Measurements from ENCODE around the gene SIRPB2. TPM values are rescaled to one million over a fixed set of nuclear protein-coding genes. Genes with fewer than 3 reads are reported as not detected.

SIRPB2 gene
- polyA plus RNA-seq, 2 of the 4 experiments (the other 2 are of a cell fraction), result not detected

DNA sequence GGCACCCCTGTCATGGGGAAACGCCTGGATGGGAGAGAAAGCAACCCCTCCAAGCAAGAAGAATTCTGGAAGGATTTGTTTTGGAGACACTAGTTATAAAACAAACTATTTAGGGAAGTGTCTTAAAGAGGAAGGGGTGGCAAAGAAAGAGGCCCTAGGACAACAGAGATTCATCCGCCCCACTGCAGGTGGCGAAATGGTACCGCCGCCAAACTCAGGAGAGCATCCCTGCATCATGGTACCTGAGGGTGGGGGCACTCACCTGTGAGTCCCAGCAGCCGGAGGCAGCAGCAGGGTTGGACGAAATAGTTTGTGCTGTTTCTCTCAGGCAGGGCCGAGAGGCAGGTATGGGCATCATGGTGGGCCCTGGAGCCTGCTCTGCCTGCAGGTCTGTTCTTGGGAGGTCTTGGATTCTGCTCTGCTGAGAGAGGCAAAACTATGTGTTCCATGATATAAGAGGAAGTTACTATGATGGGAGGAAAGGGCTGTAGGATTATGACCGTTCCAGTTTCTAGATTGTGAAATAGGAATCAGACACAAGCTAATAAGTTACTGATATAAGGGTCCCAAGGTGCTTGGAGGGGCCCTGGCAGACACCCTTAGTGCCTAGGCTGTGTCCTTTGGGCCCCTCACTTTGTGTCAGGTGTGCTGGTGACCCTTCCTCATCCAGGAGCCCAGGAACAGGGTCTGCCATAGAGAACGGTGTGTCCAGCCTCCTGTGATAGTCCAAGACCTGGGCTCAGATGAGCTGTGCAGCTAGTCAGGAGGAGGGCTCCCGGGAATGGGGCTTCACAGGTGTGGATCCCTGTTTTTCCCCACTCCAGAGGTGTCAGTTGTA, 45.9 kb upstream of the SIRPB2 start:
- no peak for FAIRE-seq
- WGBS (ENCODE audit: missing lambda C conversion rate), result 56% methylated on average over 11 of the region's 11 CpGs
- H3K27ac ChIP-seq, result no peak overlapping the region
- peak; percentile 11 to 35; a peak in 1 of 6 replicates for ATAC-seq
- H3K4me2 ChIP-seq, result no peak overlapping the region
- no peak for DNase-seq (ENCODE audit: low read depth in 1 of 2, low spot score in 1 of 2)
- CTCF ChIA-PET, result interaction anchor here (1.0 to 1.1 kb wide), 2 partner anchors 227 to 240 kb away, joined by 3 read pairs; no protein-coding TSS in a partner anchor
- H3K4me1 ChIP-seq, result no peaks in the 10 kb centered on the region
- 0 out of 3 replicates have a peak, but pooled peaks cover 3% of the 10 kb centered on the region for H3K9me3 ChIP-seq
- POLR2A ChIA-PET, result no interaction called here
- no peak overlapping the region for H3K4me3 ChIP-seq
- TF ChIP-seq RFX5 (IDR thresholded peaks at IDR 0.05), result no peak
- TF ChIP-seq, protein P1, sequence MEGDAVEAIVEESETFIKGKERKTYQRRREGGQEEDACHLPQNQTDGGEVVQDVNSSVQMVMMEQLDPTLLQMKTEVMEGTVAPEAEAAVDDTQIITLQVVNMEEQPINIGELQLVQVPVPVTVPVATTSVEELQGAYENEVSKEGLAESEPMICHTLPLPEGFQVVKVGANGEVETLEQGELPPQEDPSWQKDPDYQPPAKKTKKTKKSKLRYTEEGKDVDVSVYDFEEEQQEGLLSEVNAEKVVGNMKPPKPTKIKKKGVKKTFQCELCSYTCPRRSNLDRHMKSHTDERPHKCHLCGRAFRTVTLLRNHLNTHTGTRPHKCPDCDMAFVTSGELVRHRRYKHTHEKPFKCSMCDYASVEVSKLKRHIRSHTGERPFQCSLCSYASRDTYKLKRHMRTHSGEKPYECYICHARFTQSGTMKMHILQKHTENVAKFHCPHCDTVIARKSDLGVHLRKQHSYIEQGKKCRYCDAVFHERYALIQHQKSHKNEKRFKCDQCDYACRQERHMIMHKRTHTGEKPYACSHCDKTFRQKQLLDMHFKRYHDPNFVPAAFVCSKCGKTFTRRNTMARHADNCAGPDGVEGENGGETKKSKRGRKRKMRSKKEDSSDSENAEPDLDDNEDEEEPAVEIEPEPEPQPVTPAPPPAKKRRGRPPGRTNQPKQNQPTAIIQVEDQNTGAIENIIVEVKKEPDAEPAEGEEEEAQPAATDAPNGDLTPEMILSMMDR (IDR thresholded peaks at IDR 0.05), result no peak
- TF ChIP-seq MAFK (IDR thresholded peaks at IDR 0.05; ENCODE audit: partially characterized antibody), result no peak
- TF ChIP-seq, protein P2, sequence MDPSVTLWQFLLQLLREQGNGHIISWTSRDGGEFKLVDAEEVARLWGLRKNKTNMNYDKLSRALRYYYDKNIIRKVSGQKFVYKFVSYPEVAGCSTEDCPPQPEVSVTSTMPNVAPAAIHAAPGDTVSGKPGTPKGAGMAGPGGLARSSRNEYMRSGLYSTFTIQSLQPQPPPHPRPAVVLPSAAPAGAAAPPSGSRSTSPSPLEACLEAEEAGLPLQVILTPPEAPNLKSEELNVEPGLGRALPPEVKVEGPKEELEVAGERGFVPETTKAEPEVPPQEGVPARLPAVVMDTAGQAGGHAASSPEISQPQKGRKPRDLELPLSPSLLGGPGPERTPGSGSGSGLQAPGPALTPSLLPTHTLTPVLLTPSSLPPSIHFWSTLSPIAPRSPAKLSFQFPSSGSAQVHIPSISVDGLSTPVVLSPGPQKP (IDR thresholded peaks at IDR 0.05; ENCODE audit: low read depth, low read length), result no peak
- no peak for TF ChIP-seq RAD21 (conservative IDR thresholded peaks at IDR 0.05 in 1 of 2, IDR thresholded peaks at IDR 0.05 in 1 of 2)
- TF ChIP-seq JUNB (IDR thresholded peaks at IDR 0.05), result no peak
- TF ChIP-seq FOXS1 (CRISPR knock-in tag; IDR thresholded peaks at IDR 0.05), result no peak
- no peak for TF ChIP-seq RCOR1 (IDR thresholded peaks at IDR 0.05; ENCODE audit: low read depth, low read length)

DNA sequence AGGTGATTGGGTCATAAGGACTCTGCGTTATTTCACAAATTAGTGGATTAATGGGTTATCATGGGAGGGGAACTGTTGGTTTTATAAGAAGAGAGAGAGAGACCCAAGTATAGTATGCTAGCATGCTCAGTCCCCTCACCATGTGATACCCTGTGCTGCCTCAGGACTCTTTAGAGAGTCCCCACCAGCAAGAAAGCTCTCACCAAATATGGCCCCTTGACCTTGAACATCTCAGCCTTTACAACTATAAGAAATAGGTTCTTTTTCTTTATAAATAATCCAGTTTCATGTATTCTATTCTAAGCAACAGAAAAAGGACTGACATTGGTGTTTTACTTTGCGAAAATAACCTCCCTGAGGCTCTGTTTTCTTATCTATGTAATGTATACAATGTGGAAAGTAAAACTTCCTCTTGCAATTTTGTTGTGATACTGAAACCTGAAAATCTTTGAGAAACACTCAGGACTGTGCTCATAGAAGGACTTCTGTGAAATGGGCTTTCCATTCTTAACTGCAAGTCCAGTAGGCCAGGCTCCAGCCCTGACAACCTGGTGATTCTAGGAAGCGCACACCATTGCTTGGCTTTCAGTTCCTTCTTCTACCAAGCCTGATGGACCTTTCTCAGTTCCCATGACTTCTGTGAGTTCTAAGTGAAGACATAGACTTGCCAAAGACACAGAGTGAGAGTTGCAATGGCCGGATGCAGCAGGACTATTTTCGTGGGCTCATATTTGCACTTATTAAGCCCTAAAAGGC, 44.4 kb upstream of the SIRPB2 start:
- 53% methylated on average over 5 of the region's 5 CpGs for WGBS (ENCODE audit: missing lambda C conversion rate)
- no peak for ATAC-seq
- no peak overlapping the region for H3K4me2 ChIP-seq
- ChIA-PET POLR2A (no interaction called here), CTCF (interaction anchor here (1.3 kb wide), 1 partner anchor 97 kb away, joined by 4 read pairs; no protein-coding TSS in a partner anchor)
- no peak overlapping the region for H3K4me3 ChIP-seq
- DNase-seq (ENCODE audit: low read depth in 1 of 2, low spot score in 1 of 2), result no peak
- FAIRE-seq, result peak; percentile 77
- 0 out of 3 replicates have a peak, but pooled peaks cover 3% of the 10 kb centered on the region for H3K9me3 ChIP-seq
- no peak for TF ChIP-seq MYC (IDR thresholded peaks at IDR 0.05; ENCODE audit: borderline replicate concordance, low read length)
- TF ChIP-seq, protein P3, sequence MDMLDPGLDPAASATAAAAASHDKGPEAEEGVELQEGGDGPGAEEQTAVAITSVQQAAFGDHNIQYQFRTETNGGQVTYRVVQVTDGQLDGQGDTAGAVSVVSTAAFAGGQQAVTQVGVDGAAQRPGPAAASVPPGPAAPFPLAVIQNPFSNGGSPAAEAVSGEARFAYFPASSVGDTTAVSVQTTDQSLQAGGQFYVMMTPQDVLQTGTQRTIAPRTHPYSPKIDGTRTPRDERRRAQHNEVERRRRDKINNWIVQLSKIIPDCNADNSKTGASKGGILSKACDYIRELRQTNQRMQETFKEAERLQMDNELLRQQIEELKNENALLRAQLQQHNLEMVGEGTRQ (IDR thresholded peaks at IDR 0.05), result no peak
- no peak for TF ChIP-seq HOXB5 (CRISPR knock-in tag; IDR thresholded peaks at IDR 0.05)
- TF ChIP-seq ZSCAN20 (CRISPR knock-in tag; IDR thresholded peaks at IDR 0.05), result no peak
- TF ChIP-seq NPAS2 (CRISPR knock-in tag; IDR thresholded peaks at IDR 0.05; ENCODE audit: borderline replicate concordance), result no peak
- no peak for TF ChIP-seq RCOR1 (IDR thresholded peaks at IDR 0.05; ENCODE audit: low read depth, low read length)
- no peak for TF ChIP-seq TFCP2L1 (CRISPR knock-in tag; IDR thresholded peaks at IDR 0.05)
- TF ChIP-seq, protein P2 (IDR thresholded peaks at IDR 0.05; ENCODE audit: low read depth, low read length), result no peak
- TF ChIP-seq HOXA7 (CRISPR knock-in tag; IDR thresholded peaks at IDR 0.05), result no peak
- TF ChIP-seq ESRRA (IDR thresholded peaks at IDR 0.05; ENCODE audit: borderline replicate concordance, low read length), result no peak
- no peak for TF ChIP-seq ZFP36 (IDR thresholded peaks at IDR 0.05; ENCODE audit: borderline replicate concordance, partially characterized antibody)
- no peak for TF ChIP-seq RAD21 (conservative IDR thresholded peaks at IDR 0.05 in 1 of 2, IDR thresholded peaks at IDR 0.05 in 1 of 2)
- no peak for TF ChIP-seq RARB (CRISPR knock-in tag; IDR thresholded peaks at IDR 0.05)
- TF ChIP-seq KDM5A (IDR thresholded peaks at IDR 0.05), result no peak
- no peak for TF ChIP-seq CBX8 (IDR thresholded peaks at IDR 0.05)
- TF ChIP-seq SMC3 (IDR thresholded peaks at IDR 0.05), result no peak
- TF ChIP-seq JUNB (IDR thresholded peaks at IDR 0.05), result no peak
- TF ChIP-seq FOXS1 (CRISPR knock-in tag; IDR thresholded peaks at IDR 0.05), result no peak
- H3K4me1 ChIP-seq, result no peaks in the 10 kb centered on the region
- H3K27ac ChIP-seq, result no peak overlapping the region

All from A549 (cell line).